GM23338 (cell line): ENCODE results near the gene KIF9. TPM values are rescaled to one million over a fixed set of nuclear protein-coding genes. Genes with fewer than 3 reads are reported as not detected.

Source experiments
- ATAC-seq: fragments of 200-7000 bp; cut with Tn5 transposase; 3 replicates; pipeline ENCODE4 v1.9.1; 2020
- DNase-seq: peaks from one replicate; pipeline ENCODE4 v3.0.0-alpha.2; 2015; ENCODE audit warnings: low spot score
- H2AFZ ChIP-seq: fragments of 200-600 bp; sonication (generic); 2 replicates; pipeline ENCODE4 v1.8.0; 2016; ENCODE audit warnings: antibody characterized with exemption, mild to moderate bottlenecking, moderate library complexity
- H3F3A ChIP-seq: fragments of 200-600 bp; sonication (generic); replicated peaks from 2 replicates; pipeline ENCODE4 v1.8.0; 2017; ENCODE audit warnings: antibody characterized with exemption, mixed run types, low read depth
- H3K27ac ChIP-seq: fragments of 200-600 bp; sonication (generic); 2 replicates; pipeline ENCODE4 v1.6.1; 2016; ENCODE audit warnings: low read depth
- H3K27me3 ChIP-seq: fragments of 200-600 bp; sonication (generic); 2 replicates; pipeline ENCODE4 v1.8.0; 2016; ENCODE audit warnings: mild to moderate bottlenecking, mixed run types, moderate library complexity; ENCODE audit not compliant: insufficient read depth
- H3K36me3 ChIP-seq: fragments of 200-600 bp; sonication (generic); 2 replicates; pipeline ENCODE4 v1.8.0; 2016; ENCODE audit warnings: mild to moderate bottlenecking; ENCODE audit not compliant: insufficient read depth
- H3K4me1 ChIP-seq: fragments of 200-600 bp; sonication (generic); 2 replicates; pipeline ENCODE4 v1.8.0; 2016; ENCODE audit warnings: mild to moderate bottlenecking, moderate library complexity; ENCODE audit not compliant: insufficient read depth
- H3K4me2 ChIP-seq: fragments of 200-600 bp; sonication (generic); 2 replicates; pipeline ENCODE4 v1.7.1; 2017; ENCODE audit warnings: mixed run types
- H3K4me3 ChIP-seq: fragments of 200-600 bp; sonication (generic); 2 replicates; pipeline ENCODE4 v1.6.1; 2016; ENCODE audit warnings: mixed run types
- H3K79me2 ChIP-seq: fragments of 200-600 bp; sonication (generic); replicated peaks from 2 replicates; pipeline ENCODE4 v1.8.0; 2017; ENCODE audit warnings: mild to moderate bottlenecking; ENCODE audit not compliant: insufficient read depth
- H3K9me2 ChIP-seq: fragments of 200-600 bp; sonication (generic); 2 replicates; pipeline ENCODE4 v1.8.0; 2017; ENCODE audit not compliant: insufficient read depth
- H4K20me1 ChIP-seq: fragments of 200-600 bp; sonication (generic); replicated peaks from 2 replicates; pipeline ENCODE4 v1.8.0; 2017; ENCODE audit warnings: mild to moderate bottlenecking; ENCODE audit not compliant: insufficient read depth
- H3K27ac Mint-ChIP-seq: 2 replicates; pipeline ENCODE4 v1.8.0; 2020; ENCODE audit warnings: inconsistent platforms, mild to moderate bottlenecking, moderate library complexity, mixed read lengths
- H3K27me3 Mint-ChIP-seq: 3 replicates; pipeline ENCODE4 v1.8.0; 2022; ENCODE audit warnings: low read depth, mild to moderate bottlenecking, moderate library complexity, mixed read lengths, inconsistent platforms; ENCODE audit not compliant: insufficient read depth, poor library complexity
- H3K36me3 Mint-ChIP-seq: 3 replicates; pipeline ENCODE4 v1.8.0; 2021; ENCODE audit warnings: low read depth, mild to moderate bottlenecking, inconsistent platforms, moderate library complexity, mixed read lengths
- H3K4me1 Mint-ChIP-seq: 3 replicates; pipeline ENCODE4 v1.8.0; 2020; ENCODE audit warnings: mild to moderate bottlenecking, inconsistent platforms, mixed read lengths
- H3K4me3 Mint-ChIP-seq: 3 replicates; pipeline ENCODE4 v1.8.0; 2021; ENCODE audit warnings: moderate library complexity, mild to moderate bottlenecking, inconsistent platforms, mixed read lengths
- H3K9me3 Mint-ChIP-seq: 3 replicates; pipeline ENCODE4 v1.8.0; 2020; ENCODE audit warnings: moderate library complexity, mild to moderate bottlenecking, inconsistent platforms, mixed read lengths
- CREB1 ChIP-seq: fragments of 250-450 bp; sonication (Bioruptor Pico); IDR thresholded peaks from 2 replicates; pipeline ENCODE4 v1.5.0; 2020; ENCODE audit warnings: low read depth, mild to moderate bottlenecking, moderate library complexity
- EZH2 ChIP-seq: fragments of 200-600 bp; sonication (generic); IDR thresholded peaks from one replicate; pipeline ENCODE4 v1.8.0; 2017; ENCODE audit warnings: antibody characterized with exemption, mild to moderate bottlenecking, low read depth; ENCODE audit not compliant: unreplicated experiment
- EZH2phosphoT487 ChIP-seq: fragments of 200-600 bp; sonication (generic); IDR thresholded peaks from one replicate; pipeline ENCODE4 v1.8.1; 2018; ENCODE audit warnings: antibody characterized with exemption; ENCODE audit not compliant: unreplicated experiment
- JUNB ChIP-seq: IDR thresholded peaks from one replicate; pipeline ENCODE4 v1.6.1; 2016; ENCODE audit warnings: antibody characterized with exemption; ENCODE audit not compliant: unreplicated experiment
- NANOG ChIP-seq: IDR thresholded peaks from 2 replicates; pipeline ENCODE4 v1.6.1; 2016; ENCODE audit warnings: antibody characterized with exemption, borderline replicate concordance
- POLR2AphosphoS5 ChIP-seq: IDR thresholded peaks from 2 replicates; pipeline ENCODE4 v1.6.1; 2016; ENCODE audit warnings: antibody characterized with exemption, low read depth
- STAT1 ChIP-seq: IDR thresholded peaks from one replicate; pipeline ENCODE4 v1.6.1; 2016; ENCODE audit warnings: antibody characterized with exemption; ENCODE audit not compliant: unreplicated experiment
- ZNF114 ChIP-seq: fragments of 250-450 bp; sonication (Bioruptor Pico); IDR thresholded peaks from 2 replicates; pipeline ENCODE4 v1.5.0; 2020; ENCODE audit warnings: mild to moderate bottlenecking, moderate library complexity
- ZNF331 ChIP-seq: fragments of 250-450 bp; sonication (Bioruptor Pico); IDR thresholded peaks from 2 replicates; pipeline ENCODE4 v1.5.0; 2020; ENCODE audit warnings: low read depth, mild to moderate bottlenecking, moderate library complexity
- polyA plus RNA-seq: library from polyadenylated mRNA; unstranded; fragments of >200 nt; fragmentation: Nextera tagmentation; extraction: Ambion mirVana; gene quantifications from 2 replicates; pipeline ENCODE4 v1.2.1, GENCODE V29; 2016
- total RNA-seq: library from RNA; depleted of rRNA; stranded (reverse); fragments of >200 nt; shearing (Covaris generic); gene quantifications from 2 replicates; pipeline ENCODE4 v1.2.3, GENCODE V29; 2014
- TF ChIP-seq, protein P1 (sequence below): fragments of 250-450 bp; sonication (Bioruptor Pico); IDR thresholded peaks from 2 replicates; pipeline ENCODE4 v1.5.0; 2020; ENCODE audit warnings: mild to moderate bottlenecking, moderate library complexity
- TF ChIP-seq, protein P2 (sequence below): IDR thresholded peaks from one replicate; pipeline ENCODE4 v1.6.1; 2018; ENCODE audit warnings: antibody characterized with exemption; ENCODE audit not compliant: unreplicated experiment

The KIF9 gene
- total and polyA plus RNA-seq, 2 experiments from 2014 or later: 12.6 to 14.0 TPM

GRCh38 chr3:47266709-47267489, 15.7 kb downstream of the KIF9 start (continued):
- TF ChIP-seq, protein P1, sequence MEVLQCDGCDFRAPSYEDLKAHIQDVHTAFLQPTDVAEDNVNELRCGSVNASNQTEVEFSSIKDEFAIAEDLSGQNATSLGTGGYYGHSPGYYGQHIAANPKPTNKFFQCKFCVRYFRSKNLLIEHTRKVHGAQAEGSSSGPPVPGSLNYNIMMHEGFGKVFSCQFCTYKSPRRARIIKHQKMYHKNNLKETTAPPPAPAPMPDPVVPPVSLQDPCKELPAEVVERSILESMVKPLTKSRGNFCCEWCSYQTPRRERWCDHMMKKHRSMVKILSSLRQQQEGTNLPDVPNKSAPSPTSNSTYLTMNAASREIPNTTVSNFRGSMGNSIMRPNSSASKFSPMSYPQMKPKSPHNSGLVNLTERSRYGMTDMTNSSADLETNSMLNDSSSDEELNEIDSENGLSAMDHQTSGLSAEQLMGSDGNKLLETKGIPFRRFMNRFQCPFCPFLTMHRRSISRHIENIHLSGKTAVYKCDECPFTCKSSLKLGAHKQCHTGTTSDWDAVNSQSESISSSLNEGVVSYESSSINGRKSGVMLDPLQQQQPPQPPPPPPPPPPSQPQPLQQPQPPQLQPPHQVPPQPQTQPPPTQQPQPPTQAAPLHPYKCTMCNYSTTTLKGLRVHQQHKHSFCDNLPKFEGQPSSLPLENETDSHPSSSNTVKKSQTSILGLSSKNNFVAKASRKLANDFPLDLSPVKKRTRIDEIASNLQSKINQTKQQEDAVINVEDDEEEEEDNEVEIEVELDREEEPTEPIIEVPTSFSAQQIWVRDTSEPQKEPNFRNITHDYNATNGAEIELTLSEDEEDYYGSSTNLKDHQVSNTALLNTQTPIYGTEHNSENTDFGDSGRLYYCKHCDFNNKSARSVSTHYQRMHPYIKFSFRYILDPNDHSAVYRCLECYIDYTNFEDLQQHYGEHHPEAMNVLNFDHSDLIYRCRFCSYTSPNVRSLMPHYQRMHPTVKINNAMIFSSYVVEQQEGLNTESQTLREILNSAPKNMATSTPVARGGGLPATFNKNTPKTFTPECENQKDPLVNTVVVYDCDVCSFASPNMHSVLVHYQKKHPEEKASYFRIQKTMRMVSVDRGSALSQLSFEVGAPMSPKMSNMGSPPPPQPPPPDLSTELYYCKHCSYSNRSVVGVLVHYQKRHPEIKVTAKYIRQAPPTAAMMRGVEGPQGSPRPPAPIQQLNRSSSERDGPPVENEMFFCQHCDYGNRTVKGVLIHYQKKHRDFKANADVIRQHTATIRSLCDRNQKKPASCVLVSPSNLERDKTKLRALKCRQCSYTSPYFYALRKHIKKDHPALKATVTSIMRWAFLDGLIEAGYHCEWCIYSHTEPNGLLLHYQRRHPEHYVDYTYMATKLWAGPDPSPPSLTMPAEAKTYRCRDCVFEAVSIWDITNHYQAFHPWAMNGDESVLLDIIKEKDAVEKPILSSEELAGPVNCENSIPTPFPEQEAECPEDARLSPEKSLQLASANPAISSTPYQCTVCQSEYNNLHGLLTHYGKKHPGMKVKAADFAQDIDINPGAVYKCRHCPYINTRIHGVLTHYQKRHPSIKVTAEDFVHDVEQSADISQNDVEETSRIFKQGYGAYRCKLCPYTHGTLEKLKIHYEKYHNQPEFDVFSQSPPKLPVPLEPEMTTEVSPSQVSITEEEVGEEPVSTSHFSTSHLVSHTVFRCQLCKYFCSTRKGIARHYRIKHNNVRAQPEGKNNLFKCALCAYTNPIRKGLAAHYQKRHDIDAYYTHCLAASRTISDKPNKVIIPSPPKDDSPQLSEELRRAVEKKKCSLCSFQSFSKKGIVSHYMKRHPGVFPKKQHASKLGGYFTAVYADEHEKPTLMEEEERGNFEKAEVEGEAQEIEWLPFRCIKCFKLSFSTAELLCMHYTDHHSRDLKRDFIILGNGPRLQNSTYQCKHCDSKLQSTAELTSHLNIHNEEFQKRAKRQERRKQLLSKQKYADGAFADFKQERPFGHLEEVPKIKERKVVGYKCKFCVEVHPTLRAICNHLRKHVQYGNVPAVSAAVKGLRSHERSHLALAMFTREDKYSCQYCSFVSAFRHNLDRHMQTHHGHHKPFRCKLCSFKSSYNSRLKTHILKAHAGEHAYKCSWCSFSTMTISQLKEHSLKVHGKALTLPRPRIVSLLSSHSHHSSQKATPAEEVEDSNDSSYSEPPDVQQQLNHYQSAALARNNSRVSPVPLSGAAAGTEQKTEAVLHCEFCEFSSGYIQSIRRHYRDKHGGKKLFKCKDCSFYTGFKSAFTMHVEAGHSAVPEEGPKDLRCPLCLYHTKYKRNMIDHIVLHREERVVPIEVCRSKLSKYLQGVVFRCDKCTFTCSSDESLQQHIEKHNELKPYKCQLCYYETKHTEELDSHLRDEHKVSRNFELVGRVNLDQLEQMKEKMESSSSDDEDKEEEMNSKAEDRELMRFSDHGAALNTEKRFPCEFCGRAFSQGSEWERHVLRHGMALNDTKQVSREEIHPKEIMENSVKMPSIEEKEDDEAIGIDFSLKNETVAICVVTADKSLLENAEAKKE: no peak
- no peak for TF ChIP-seq NANOG

GRCh38 chr3:47265725-47266428, 16.7 kb downstream of the KIF9 start:
- Histone ChIP-seq H4K20me1 (no peaks in the 10 kb centered on the region), H3K27ac (no peak overlapping the region), H3K4me3 (no peak overlapping the region), H3K27me3 (no peaks in the 10 kb centered on the region), H3K36me3 (no peaks in the 10 kb centered on the region), H3K79me2 (no peaks in the 10 kb centered on the region), H2AFZ (no peak overlapping the region), H3K4me2 (no peak overlapping the region), H3K4me1 (no peaks in the 10 kb centered on the region), H3F3A (no peaks in the 10 kb centered on the region), H3K9me2 (no peaks in the 10 kb centered on the region)
- Mint-ChIP-seq H3K36me3 (no peaks in the 10 kb centered on the region), H3K9me3 (no peaks in the 10 kb centered on the region), H3K4me3 (no peak overlapping the region; the same call in 2 of the 3 replicates), H3K4me1 (peaks cover under 1% of the 10 kb centered on the region; the same call in 2 of the 3 replicates), H3K27ac (no peak overlapping the region), H3K27me3 (peaks cover 9% of the 10 kb centered on the region)
- DNase-seq: no peak
- no peak for ATAC-seq
- no peak for TF ChIP-seq EZH2
- TF ChIP-seq NANOG: no peak
- TF ChIP-seq POLR2AphosphoS5: no peak
- TF ChIP-seq EZH2phosphoT487: no peak
- TF ChIP-seq ZNF331 (CRISPR knock-in tag): no peak
- no peak for TF ChIP-seq ZNF114 (CRISPR knock-in tag)
- TF ChIP-seq, protein P2, sequence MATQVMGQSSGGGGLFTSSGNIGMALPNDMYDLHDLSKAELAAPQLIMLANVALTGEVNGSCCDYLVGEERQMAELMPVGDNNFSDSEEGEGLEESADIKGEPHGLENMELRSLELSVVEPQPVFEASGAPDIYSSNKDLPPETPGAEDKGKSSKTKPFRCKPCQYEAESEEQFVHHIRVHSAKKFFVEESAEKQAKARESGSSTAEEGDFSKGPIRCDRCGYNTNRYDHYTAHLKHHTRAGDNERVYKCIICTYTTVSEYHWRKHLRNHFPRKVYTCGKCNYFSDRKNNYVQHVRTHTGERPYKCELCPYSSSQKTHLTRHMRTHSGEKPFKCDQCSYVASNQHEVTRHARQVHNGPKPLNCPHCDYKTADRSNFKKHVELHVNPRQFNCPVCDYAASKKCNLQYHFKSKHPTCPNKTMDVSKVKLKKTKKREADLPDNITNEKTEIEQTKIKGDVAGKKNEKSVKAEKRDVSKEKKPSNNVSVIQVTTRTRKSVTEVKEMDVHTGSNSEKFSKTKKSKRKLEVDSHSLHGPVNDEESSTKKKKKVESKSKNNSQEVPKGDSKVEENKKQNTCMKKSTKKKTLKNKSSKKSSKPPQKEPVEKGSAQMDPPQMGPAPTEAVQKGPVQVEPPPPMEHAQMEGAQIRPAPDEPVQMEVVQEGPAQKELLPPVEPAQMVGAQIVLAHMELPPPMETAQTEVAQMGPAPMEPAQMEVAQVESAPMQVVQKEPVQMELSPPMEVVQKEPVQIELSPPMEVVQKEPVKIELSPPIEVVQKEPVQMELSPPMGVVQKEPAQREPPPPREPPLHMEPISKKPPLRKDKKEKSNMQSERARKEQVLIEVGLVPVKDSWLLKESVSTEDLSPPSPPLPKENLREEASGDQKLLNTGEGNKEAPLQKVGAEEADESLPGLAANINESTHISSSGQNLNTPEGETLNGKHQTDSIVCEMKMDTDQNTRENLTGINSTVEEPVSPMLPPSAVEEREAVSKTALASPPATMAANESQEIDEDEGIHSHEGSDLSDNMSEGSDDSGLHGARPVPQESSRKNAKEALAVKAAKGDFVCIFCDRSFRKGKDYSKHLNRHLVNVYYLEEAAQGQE: no peak
- TF ChIP-seq JUNB: no peak
- TF ChIP-seq STAT1: no peak
- no peak for TF ChIP-seq CREB1 (CRISPR knock-in tag)
